ENCODE data around the gene MED28. TPM values are rescaled to one million over a fixed set of nuclear protein-coding genes. Genes with fewer than 3 reads are reported as not detected.
"Not testable (repeated sequence)": the region's sequence is repeated elsewhere in the genome, so short reads cannot be mapped to it uniquely, and the experiment has no call there.

Gene MED28, protein sequence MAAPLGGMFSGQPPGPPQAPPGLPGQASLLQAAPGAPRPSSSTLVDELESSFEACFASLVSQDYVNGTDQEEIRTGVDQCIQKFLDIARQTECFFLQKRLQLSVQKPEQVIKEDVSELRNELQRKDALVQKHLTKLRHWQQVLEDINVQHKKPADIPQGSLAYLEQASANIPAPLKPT
- 10 to 100 TPM; 57.2 to 72.5 TPM for total RNA-seq

DNA sequence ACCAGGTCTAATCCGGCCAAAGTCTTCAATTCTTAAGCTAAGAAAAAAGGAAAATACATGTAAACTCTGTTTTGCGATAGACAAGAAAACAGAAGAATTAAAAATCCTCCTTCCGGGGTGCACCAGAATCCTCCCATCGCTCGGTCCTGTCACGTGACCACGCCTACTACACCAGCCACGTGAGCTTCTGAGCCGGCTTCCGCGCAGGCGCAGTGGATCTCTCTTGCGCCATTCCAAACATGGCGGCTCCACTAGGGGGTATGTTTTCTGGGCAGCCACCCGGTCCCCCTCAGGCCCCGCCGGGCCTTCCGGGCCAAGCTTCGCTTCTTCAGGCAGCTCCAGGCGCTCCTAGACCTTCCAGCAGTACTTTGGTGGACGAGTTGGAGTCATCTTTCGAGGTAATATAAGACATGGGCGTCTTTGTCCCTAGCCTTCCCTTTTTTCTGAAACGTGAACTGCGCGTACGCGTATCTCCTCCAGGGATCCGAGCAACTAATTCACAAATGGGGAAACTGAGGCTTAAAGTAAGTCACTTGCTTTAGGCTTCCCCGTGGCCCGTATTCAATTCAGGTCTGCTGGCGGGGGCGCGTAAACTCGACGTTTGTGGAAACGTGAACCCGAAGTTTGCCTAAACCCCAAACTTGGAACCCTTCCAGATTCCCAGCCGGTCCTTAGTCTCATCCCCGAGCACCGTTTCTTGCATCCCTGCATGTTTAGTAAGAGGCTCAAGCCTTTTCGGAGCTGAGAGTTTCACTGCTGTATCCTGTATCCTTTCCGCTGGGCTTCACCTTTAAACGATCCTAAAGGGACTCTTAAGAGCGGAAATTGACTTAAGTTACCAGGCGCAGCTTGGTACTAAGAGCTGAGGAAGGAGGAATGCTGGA is at the start of gene MED28:
Gene MED28, plus strand, starts transcription at position 226 of the 884 bp plus-strand sequence. Its CDS starts 14 bp downstream, at position 240.
- peaks cover 37% of the 10 kb centered on the region for H3K4me1 Mint-ChIP-seq

DNA sequence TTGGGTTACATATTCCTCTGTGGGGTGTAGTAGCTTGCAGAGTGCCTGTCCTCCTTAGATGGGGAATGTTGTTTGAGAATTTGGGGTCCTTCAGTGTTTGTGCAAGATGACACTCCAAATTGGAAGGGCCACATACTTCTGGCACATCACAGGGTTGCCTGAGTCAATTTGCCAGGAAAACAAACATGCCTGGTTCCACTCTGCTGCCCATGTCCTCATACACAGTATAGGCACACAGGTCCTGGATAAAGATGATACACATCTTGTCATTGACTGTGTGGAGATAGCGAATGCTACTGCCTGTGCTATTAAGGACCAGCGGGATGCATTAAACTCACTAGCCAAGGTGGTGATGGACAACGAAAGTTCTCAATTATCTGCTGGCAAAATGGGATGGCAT is 48.6 kb upstream of the MED28 start:
- Mint-ChIP-seq H3K27ac (no peak overlapping the region), H3K4me1 (no peaks in the 10 kb centered on the region), H3K9me3 (no peaks in the 10 kb centered on the region), H3K4me3 (no peak overlapping the region), H3K36me3 (no peaks in the 10 kb centered on the region), H3K27me3 (no peaks in the 10 kb centered on the region)
- no peak for DNase-seq

More for the DNA sequence above, at the start of gene MED28:
- H3K36me3 Mint-ChIP-seq = peaks cover 18% of the 10 kb centered on the region
- no peaks in the 10 kb centered on the region for H3K9me3 Mint-ChIP-seq
- H3K27me3 Mint-ChIP-seq = no peaks in the 10 kb centered on the region
- peak; percentile 93 for DNase-seq
- H3K27ac Mint-ChIP-seq = peak within 1 kb of the TSS; percentile 89
- H3K4me3 Mint-ChIP-seq = peak within 1 kb of the TSS; percentile 94

DNA sequence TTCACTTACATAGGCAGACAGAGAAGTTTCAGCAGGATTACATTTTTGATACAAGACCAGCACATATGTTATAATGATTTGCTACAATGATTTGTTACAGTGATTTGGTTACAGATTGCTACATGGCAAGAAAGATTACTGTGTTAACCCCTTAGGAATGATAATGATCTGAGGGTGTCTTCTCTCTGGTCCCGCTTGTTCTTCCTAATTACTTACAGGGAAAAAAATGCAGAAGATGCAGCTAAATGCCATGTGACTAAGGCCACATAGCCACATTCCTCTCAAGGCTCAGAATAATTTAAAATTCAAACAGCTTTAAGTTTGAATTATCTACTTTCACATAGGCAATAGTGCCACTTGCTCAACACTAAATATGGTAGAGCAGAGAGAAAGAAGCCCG is 47.2 kb upstream of the MED28 start:
- Mint-ChIP-seq H3K27me3 (no peaks in the 10 kb centered on the region), H3K27ac (no peak overlapping the region), H3K9me3 (no peaks in the 10 kb centered on the region), H3K4me1 (no peaks in the 10 kb centered on the region), H3K36me3 (no peaks in the 10 kb centered on the region), H3K4me3 (no peak overlapping the region)
- DNase-seq = no peak

DNA sequence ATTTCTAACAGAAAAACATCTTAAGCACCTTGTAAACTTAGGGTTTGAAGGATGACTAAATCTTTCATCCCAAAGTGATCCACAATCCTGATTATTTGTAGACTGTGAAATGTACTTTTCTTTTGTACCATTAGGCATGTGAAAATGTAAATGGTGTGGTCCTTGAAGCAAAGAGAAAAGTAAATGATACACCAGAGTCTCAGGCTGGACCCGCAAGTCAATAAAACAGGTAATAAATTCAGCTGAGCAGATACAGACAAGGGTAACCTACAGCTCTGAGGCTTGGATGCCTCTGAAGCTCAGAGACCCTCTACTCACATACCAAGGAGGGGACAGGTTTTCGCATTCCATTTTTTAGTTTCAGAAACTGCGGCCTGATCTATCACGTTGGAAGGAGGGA is 40.2 kb upstream of the MED28 start:
- H3K9me3 Mint-ChIP-seq = no peaks in the 10 kb centered on the region
- no peak for DNase-seq
- no peaks in the 10 kb centered on the region for H3K27me3 Mint-ChIP-seq
- H3K4me3 Mint-ChIP-seq = no peak overlapping the region
- H3K27ac Mint-ChIP-seq = no peak overlapping the region
- peaks cover 13% of the 10 kb centered on the region for H3K4me1 Mint-ChIP-seq
- peaks cover 16% of the 10 kb centered on the region for H3K36me3 Mint-ChIP-seq

DNA sequence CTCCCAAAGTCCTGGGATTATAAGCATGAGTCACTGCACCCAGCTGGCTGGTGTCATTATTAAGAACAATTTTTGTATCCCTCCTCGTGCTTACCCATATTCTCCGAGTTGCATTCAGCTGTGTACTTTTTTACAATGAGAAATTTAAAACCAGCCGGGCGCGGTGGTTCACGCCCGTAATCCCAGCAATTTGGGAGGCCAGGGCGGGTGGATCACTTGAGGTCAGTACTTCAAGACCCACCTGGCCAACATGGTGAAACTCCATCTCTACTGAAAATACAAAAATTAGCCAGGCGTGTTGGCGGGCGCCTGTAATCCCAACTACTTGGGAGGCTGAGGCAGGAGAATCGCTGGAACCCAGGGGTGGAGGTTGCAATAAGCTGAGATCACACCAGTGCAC is 39.3 kb upstream of the MED28 start:
- not testable (repeated sequence) for H3K9me3 Mint-ChIP-seq, H3K4me3 Mint-ChIP-seq, H3K27ac Mint-ChIP-seq, DNase-seq, H3K27me3 Mint-ChIP-seq
- Mint-ChIP-seq H3K4me1 (peaks cover 17% of the 10 kb centered on the region), H3K36me3 (peaks cover 20% of the 10 kb centered on the region)

DNA sequence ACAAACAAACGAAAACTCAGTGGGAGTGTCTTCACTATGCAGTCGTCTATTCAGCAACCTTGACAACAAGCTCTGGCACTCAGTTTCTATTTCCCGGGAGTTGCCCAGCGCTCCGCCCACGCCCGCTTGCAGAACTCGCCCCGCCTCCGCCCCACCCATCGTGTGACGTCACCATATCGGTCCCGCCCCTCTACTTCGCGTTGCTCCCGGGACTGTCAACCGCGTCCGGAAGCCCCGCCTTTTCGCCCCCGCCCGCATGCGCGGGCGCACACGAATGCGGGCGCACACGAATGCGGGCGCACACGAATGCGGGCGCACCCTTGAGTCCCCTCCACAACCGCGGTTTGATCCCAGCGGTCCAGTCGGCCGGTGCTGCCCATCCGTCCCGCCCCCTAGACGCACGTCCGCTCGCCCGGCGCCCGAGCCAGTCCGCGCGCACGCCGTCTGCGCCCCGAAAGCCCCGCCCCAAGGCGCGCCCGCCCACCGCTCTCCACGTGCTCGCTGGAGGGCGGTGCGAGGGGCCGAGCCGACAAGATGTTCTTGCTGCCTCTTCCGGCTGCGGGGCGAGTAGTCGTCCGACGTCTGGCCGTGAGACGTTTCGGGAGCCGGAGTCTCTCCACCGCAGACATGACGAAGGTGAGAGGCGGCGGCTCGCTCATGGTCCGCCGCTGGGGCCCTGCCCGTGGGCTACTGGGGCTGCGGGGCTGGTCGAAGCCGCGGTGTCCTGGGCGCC is 37.3 kb upstream of the MED28 start, which contains the start of gene LAP3:
Gene LAP3, plus strand, starts transcription at position 267 of the 733 bp plus-strand sequence. Its CDS starts 268 bp downstream, at position 535.
- peaks cover 27% of the 10 kb centered on the region for H3K4me1 Mint-ChIP-seq
- peak within 1 kb of the TSS; percentile 94 for H3K4me3 Mint-ChIP-seq
- H3K27ac Mint-ChIP-seq = peak within 1 kb of the TSS; percentile 95
- DNase-seq = peak; percentile 98
- H3K27me3 Mint-ChIP-seq = no peaks in the 10 kb centered on the region
- no peaks in the 10 kb centered on the region for H3K9me3 Mint-ChIP-seq
- H3K36me3 Mint-ChIP-seq = peaks cover 23% of the 10 kb centered on the region

DNA sequence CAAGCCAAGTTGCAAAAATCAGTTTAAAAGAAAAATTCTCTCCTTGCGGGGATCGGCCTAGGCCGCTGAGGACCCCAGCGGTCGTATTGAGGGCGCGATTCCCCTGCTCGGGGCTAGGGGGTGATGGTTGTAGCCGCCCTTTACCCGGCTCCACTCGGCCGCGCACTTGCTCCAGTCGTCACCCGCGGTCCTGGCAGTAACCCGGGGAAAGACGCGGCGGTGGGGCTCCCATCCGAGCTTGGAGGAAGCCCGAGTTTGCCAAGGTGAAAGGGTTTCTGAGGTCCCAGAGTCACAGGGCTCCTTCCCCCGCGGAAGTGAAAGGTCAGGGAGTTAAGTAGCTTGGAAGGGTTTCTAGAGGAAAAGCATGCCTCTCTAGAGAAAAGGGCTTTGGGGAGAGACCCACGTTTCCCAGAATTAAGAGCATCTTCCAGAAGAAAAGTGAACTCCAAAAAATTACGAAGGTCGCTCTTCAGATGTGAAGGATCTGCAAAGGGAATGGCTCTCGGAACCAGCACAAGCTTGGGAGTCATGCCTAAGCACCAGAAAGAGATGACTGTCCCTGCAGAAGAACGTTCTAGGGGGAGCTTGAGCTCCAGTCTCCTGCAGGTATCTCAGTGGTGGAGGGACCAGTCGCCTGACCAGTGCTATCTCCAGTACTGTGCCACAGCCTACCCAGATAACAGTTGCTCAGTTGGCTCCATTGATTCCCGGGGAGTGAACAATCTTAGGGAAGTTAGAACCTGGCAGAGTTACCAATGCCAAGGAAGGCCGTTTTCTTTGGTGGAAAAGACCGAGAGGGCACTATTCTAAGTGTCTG is 36.6 kb upstream of the MED28 start:
- Mint-ChIP-seq H3K4me1 (peaks cover 27% of the 10 kb centered on the region), H3K27me3 (no peaks in the 10 kb centered on the region), H3K36me3 (peaks cover 23% of the 10 kb centered on the region), H3K4me3 (peak overlapping the region; percentile 94), H3K9me3 (no peaks in the 10 kb centered on the region), H3K27ac (peak overlapping the region; percentile 95)
- peak; percentile 36 for DNase-seq

DNA sequence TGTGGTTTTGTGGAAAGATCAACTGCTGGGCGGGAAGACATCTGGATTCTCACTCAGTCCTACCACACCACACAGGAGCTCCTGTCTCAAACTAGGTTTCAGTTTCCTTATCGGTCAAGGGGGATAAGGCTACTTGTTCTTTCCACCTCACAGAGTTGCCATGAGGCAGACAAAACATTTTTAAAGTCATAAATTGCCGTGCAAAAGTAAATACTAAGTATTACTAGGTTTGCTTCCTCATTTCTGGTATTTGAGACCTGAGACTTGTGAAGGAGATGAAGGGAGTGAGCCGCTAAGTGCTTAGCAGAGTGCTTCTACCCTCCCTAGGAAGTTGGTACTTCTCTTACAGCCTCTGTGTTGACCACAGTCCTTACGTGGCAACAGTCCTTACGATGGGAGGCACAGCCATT is 36.0 kb upstream of the MED28 start:
- Mint-ChIP-seq H3K27ac (peak overlapping the region; percentile 95), H3K4me1 (peaks cover 27% of the 10 kb centered on the region), H3K9me3 (no peaks in the 10 kb centered on the region), H3K27me3 (no peaks in the 10 kb centered on the region), H3K4me3 (peak overlapping the region; percentile 94), H3K36me3 (peaks cover 24% of the 10 kb centered on the region)
- no peak for DNase-seq

DNA sequence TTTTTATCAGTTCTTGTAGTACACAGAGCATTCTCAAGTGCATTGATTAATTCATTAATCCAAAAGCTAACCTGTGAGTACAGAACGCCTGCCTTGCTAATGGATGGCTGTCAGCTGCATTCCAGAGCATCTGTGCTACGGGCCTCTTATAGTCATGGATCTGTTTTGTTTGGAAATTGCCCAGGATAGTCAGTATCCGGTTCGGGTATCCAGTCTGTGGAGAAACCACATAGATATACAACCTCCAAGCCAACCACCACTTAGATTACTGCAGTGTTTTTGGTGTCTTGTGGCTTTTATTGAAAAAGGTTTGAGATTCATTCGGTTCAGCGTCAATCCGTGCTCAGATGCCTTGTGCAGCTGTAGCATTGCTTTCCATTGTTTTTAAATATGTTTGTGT is 33.5 kb upstream of the MED28 start:
- Mint-ChIP-seq H3K36me3 (peaks cover 35% of the 10 kb centered on the region), H3K27me3 (no peaks in the 10 kb centered on the region), H3K4me3 (no peak overlapping the region), H3K9me3 (no peaks in the 10 kb centered on the region), H3K4me1 (peaks cover 26% of the 10 kb centered on the region), H3K27ac (no peak overlapping the region)
- DNase-seq = no peak

DNA sequence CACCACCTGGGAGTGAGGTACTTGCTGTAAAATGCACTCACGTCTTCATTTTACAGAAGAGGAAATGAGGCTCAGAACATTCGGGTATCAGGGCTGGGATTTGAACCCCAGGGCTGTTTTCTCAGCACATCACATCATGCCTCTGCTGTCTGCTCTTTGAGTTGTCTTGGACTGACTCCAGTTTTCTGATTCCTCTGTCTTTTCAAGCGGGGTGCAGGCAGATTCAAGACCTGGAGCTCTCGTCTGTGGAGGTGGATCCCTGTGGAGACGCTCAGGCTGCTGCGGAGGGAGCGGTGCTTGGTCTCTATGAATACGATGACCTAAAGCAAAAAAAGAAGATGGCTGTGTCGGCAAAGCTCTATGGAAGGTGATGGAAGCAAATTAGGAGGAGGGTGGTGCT is 31.2 kb upstream of the MED28 start:
- Mint-ChIP-seq H3K36me3 (peaks cover 34% of the 10 kb centered on the region), H3K27ac (no peak overlapping the region)

DNA sequence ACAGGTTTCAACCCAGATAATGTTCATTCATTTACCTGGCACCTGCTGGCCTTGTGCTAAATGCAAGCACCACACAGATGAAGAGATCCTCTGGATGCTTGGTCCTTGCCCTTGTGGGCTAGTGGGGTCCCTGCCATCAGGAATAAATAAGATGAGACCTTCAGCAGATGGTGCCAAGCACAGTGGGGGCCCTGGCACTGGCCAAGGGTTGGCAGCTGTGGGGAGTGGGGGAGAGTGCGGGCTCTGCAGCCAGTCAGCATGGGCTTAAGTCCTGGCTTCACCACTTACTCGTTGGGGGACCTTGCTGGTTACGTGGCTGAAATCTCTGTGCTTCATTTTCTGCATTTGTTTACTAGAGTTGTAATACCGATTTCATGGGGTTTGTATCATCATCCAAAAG is 30.5 kb upstream of the MED28 start:
- Mint-ChIP-seq H3K4me1 (peaks cover 18% of the 10 kb centered on the region), H3K27ac (no peak overlapping the region), H3K9me3 (no peaks in the 10 kb centered on the region), H3K36me3 (peaks cover 31% of the 10 kb centered on the region), H3K4me3 (no peak overlapping the region), H3K27me3 (no peaks in the 10 kb centered on the region)
- no peak for DNase-seq

More for the DNA sequence above, 31.2 kb upstream of the MED28 start:
- Mint-ChIP-seq H3K27me3 (no peaks in the 10 kb centered on the region), H3K4me3 (no peak overlapping the region), H3K9me3 (no peaks in the 10 kb centered on the region), H3K4me1 (peaks cover 23% of the 10 kb centered on the region)
- no peak for DNase-seq

DNA sequence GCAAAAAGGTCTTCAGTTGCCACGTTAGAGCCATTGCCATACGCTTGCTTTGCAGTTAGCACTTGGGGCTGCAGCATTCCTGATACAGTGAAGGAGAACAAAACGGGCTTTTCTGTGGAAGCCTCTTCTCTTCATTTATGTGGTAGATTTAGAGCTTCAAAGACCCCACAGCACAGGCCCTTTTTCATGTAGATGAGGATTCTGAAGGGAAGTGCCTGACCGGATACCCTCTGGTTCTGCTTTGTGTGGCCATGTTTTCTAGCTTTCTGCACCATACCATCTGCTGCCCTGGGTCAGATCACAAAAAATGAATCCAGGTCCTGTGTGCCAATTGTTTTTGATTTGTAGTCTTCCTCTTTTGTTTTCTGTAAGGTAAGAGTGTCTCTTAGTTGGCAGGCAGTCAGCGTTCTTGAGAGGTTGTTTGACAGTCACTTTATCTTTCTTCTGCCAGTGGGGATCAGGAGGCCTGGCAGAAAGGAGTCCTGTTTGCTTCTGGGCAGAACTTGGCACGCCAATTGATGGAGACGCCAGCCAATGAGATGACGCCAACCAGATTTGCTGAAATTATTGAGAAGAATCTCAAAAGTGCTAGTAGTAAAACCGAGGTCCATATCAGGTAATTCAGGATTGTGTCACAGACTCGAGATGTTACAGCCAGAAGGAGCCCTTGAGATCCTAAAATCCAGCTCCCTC is 29.8 kb upstream of the MED28 start:
- Mint-ChIP-seq H3K9me3 (no peaks in the 10 kb centered on the region), H3K27me3 (no peaks in the 10 kb centered on the region), H3K36me3 (peaks cover 28% of the 10 kb centered on the region), H3K4me3 (no peak overlapping the region), H3K27ac (no peak overlapping the region), H3K4me1 (peaks cover 12% of the 10 kb centered on the region)
- no peak for DNase-seq

DNA sequence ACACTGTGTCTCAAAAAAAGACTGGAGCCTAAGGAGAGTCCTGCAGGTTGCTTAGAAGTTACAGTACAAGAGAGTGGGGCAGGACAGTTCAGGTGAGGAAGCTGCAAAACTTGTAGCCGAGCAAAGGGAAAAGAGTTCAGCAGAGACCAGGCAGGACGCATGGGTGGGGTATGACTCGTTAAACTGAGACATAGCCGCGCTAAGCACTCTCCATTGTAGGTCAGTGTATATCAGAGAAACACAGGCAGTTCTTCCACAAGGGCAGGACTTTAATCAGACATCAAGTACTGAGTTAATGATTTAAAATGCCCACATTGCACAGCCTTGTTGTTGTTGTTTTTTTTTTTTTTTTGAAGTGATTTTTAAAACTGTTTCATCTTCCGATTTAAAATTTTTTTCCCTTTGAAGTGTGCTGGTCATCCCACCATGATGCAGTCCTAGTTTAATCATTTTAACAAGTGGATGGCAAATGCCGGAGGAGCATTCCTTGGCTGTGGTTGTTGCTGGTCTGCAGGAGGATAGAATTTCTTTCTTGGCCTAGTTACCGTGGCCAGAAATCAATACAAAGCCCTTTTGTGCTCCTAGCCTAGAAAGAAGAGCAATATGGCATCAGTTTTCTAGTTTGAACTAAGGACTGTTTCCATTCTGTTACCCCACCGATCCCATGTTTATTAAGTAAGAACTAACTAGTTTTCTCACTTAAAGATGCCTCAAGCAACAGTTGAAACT is 27.2 kb upstream of the MED28 start:
- Mint-ChIP-seq H3K9me3 (no peaks in the 10 kb centered on the region), H3K4me3 (no peak overlapping the region), H3K36me3 (peaks cover 31% of the 10 kb centered on the region), H3K27ac (no peak overlapping the region), H3K4me1 (peaks cover 7% of the 10 kb centered on the region), H3K27me3 (no peaks in the 10 kb centered on the region)
- DNase-seq = no peak
